ENCODE data around the gene PAQR4. TPM values are rescaled to one million over a fixed set of nuclear protein-coding genes. Genes with fewer than 3 reads are reported as not detected.
A peak's percentile ranks its signal among the peaks of the same experiment; 100 is the strongest.

PAQR4 gene
- total and polyA plus RNA-seq, 2 of the 13 experiments (the other 11 are each of a cell fraction or from before 2014, with no cell fraction given) = 15.9 to 24.8 TPM

- TF ChIP-seq CENPT (CRISPR knock-in tag; IDR thresholded peaks at IDR 0.05; ENCODE audit: low read depth) (peak; percentile 79; the same call in 1 of the 2 replicates), THAP8 (CRISPR knock-in tag; IDR thresholded peaks at IDR 0.05; ENCODE audit: borderline replicate concordance) (0 out of 2 replicates have a peak, but pooled peaks have one; percentile 86), ZNF12 (CRISPR knock-in tag; IDR thresholded peaks at IDR 0.05) (peak; percentile 89), WIZ (CRISPR knock-in tag; IDR thresholded peaks at IDR 0.05) (peak; percentile 99), ZNF501 (CRISPR knock-in tag; IDR thresholded peaks at IDR 0.05) (peak; percentile 94), NBN (conservative IDR thresholded peaks at IDR 0.05) (no peak), KLF15 (CRISPR knock-in tag; IDR thresholded peaks at IDR 0.05; ENCODE audit: borderline replicate concordance) (0 out of 2 replicates have a peak, but pooled peaks have one; percentile 54), CAMTA2 (CRISPR knock-in tag; IDR thresholded peaks at IDR 0.05; ENCODE audit: borderline replicate concordance) (peak; percentile 95), FOXO4 (CRISPR knock-in tag; conservative IDR thresholded peaks at IDR 0.05) (0 out of 2 replicates have a peak, but pooled peaks have one; percentile 95), PBX3 (CRISPR knock-in tag; IDR thresholded peaks at IDR 0.05; ENCODE audit: borderline replicate concordance) (0 out of 2 replicates have a peak, but pooled peaks have one; percentile 84), ZNF225 (CRISPR knock-in tag; IDR thresholded peaks at IDR 0.05) (peak; percentile 95; the same call in 1 of the 2 replicates), ETS1 (CRISPR knock-in tag; IDR thresholded peaks at IDR 0.05) (peak; percentile 85; the same call in 1 of the 2 replicates), MIER2 (CRISPR knock-in tag; IDR thresholded peaks at IDR 0.05) (peak; percentile 99), ZBTB2 (CRISPR knock-in tag; IDR thresholded peaks at IDR 0.05; ENCODE audit: low read depth) (no peak; the same call in 1 of the 2 replicates), ZNF460 (CRISPR knock-in tag; IDR thresholded peaks at IDR 0.05; ENCODE audit: borderline replicate concordance) (no peak), HOMEZ (CRISPR knock-in tag; IDR thresholded peaks at IDR 0.05; ENCODE audit: low read depth) (peak; percentile 20; the same call in 1 of the 2 replicates), E2F2 (CRISPR knock-in tag; IDR thresholded peaks at IDR 0.05; ENCODE audit: borderline replicate concordance) (peak; percentile 85; the same call in 1 of the 2 replicates), ZSCAN31 (CRISPR knock-in tag; IDR thresholded peaks at IDR 0.05; ENCODE audit: low read depth) (peak; percentile 98), ZNF253 (CRISPR knock-in tag; IDR thresholded peaks at IDR 0.05; ENCODE audit: borderline replicate concordance) (peak; percentile 83; the same call in 1 of the 2 replicates)
These were observed at the start of gene PAQR4 (continued) for GRCh38 chr16:2968738-2969544.
